RPMI7951 (cell line): ENCODE data around the gene C2orf66. TPM values are rescaled to one million over a fixed set of nuclear protein-coding genes. Genes with fewer than 3 reads are reported as not detected.

ENCODE experiments used
- DNase-seq: peaks from one replicate; pipeline ENCODE4 v3.0.0-alpha.2; 2012; ENCODE audit warnings: low read depth
- total RNA-seq: library from RNA; depleted of rRNA; stranded (reverse); fragments of >200 nt; shearing (Covaris generic); gene quantifications from 2 replicates; pipeline ENCODE4 v1.2.3, GENCODE V29; 2014; rRNA removed

The C2orf66 gene
- total RNA-seq: 0.12 TPM in 1 of 2 replicates, not detected in the other

GRCh38 chr2:196809260-196809659 is at the start of gene C2orf66:
TSS of gene C2orf66 (minus strand) at chr2:196809355. CDS start at chr2:196809336, 19 bp downstream.
- no peak for DNase-seq

GRCh38 chr2:196854629-196855028 is 45.5 kb upstream of the C2orf66 start:
- no peak for DNase-seq

- DNase-seq: no peak
These were observed 44.3 kb upstream of the C2orf66 start for GRCh38 chr2:196853301-196854087.

GRCh38 chr2:196851088-196851487 is 41.9 kb upstream of the C2orf66 start:
- DNase-seq: no peak

- DNase-seq: peak; percentile 21
These were observed 40.7 kb upstream of the C2orf66 start for GRCh38 chr2:196849895-196850294.

- DNase-seq: no peak
These were observed 37.1 kb upstream of the C2orf66 start for GRCh38 chr2:196846295-196846694.

GRCh38 chr2:196845371-196845770 is 36.2 kb upstream of the C2orf66 start:
- no peak for DNase-seq

- no peak for DNase-seq
These were observed 31.0 kb upstream of the C2orf66 start for GRCh38 chr2:196840171-196840570.

- no peak for DNase-seq
These were observed 30.4 kb upstream of the C2orf66 start for GRCh38 chr2:196839574-196839973.

- DNase-seq: peak; percentile 13
These were observed 27.3 kb upstream of the C2orf66 start for GRCh38 chr2:196836440-196836839.

- DNase-seq: no peak
These were observed 21.5 kb upstream of the C2orf66 start for GRCh38 chr2:196830701-196831100.

- no peak for DNase-seq
These were observed 18.2 kb upstream of the C2orf66 start for GRCh38 chr2:196827356-196827755.

GRCh38 chr2:196823750-196824522 is 14.8 kb upstream of the C2orf66 start:
- peak; percentile 62 for DNase-seq

GRCh38 chr2:196821195-196821594 is 12.0 kb upstream of the C2orf66 start:
- peak; percentile 41 for DNase-seq

- DNase-seq: peak; percentile 17
These were observed 981 bp downstream of the C2orf66 start for GRCh38 chr2:196808083-196808665.

- DNase-seq: no peak
These were observed 4.8 kb downstream of the C2orf66 start for GRCh38 chr2:196804381-196804780.

GRCh38 chr2:196802401-196802800 is 6.8 kb downstream of the C2orf66 start:
- no peak for DNase-seq

GRCh38 chr2:196801674-196802261 is 7.4 kb downstream of the C2orf66 start:
- DNase-seq: no peak

- peak; percentile 11 for DNase-seq
These were observed 10.2 kb downstream of the C2orf66 start for GRCh38 chr2:196798980-196799379.

- no peak for DNase-seq
These were observed 16.3 kb downstream of the C2orf66 start for GRCh38 chr2:196792865-196793264.

- DNase-seq: peak; percentile 75
These were observed 25.6 kb downstream of the C2orf66 start for GRCh38 chr2:196783431-196784094.

GRCh38 chr2:196767101-196767500 is 42.1 kb downstream of the C2orf66 start:
- no peak for DNase-seq
